Stimulated activated naive CD4-positive, alpha-beta T cell (primary cell): Measurements from ENCODE around the gene CEBPB.
"Not testable (repeated sequence)": the region's sequence is repeated elsewhere in the genome, so short reads cannot be mapped to it uniquely, and the experiment has no call there.

Experiments used
- DNase-seq, 6 experiments: peaks; one replicate each; lab custom pipeline; 2025; lab: John Stamatoyannopoulos, UW

Gene CEBPB

DNA sequence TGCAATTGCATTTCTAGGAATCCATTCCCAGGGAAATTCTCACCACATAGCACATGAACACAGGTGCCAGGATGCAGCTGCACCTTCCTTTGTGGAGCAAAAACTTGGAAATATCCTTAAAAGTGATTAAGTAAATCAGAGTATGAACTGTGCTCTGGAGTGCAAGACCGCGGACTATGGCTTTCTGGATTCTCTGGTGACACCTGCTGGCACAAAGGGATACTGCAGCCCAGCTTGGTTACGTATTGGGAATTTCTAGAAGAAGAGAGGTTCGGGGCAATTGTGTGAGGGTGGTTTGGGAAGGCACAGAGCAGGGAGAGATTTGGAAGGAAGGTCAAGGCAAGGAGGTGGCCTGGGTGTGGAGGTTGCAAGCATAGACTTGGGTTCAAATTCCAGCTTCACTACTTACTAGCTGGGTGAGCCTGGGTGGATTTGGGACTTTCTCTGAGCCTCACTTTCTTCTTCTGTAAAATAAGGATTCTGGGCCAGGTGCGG is 21.3 kb upstream of the CEBPB start:
- DNase-seq = peak; percentile 48 to 87 (median 76)

- no peak for DNase-seq
Measured at GRCh38 chr20:50170549-50171220, 19.9 kb upstream of the CEBPB start.

GRCh38 chr20:50172347-50173013 is 18.1 kb upstream of the CEBPB start:
- DNase-seq = no peak

DNA sequence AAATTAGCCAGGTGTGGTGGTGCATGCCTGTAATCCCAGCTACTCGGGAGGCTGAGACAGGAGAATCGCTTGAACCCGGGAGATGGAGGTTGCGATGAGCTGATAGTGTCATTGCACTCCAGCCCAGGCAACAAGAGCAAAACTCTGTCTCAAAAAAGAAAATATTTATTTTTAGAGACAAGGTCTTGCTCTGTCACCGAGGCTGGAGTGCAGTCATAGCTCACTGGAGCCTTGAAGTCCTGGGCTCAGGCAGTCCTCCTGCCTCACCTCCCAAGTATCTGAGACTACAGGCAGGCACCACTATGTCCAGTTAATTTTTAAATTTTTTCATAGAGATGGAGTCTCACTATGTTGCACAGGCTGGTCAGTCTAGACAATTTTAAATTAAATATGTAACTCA is 16.2 kb upstream of the CEBPB start:
- no peak for DNase-seq

DNA sequence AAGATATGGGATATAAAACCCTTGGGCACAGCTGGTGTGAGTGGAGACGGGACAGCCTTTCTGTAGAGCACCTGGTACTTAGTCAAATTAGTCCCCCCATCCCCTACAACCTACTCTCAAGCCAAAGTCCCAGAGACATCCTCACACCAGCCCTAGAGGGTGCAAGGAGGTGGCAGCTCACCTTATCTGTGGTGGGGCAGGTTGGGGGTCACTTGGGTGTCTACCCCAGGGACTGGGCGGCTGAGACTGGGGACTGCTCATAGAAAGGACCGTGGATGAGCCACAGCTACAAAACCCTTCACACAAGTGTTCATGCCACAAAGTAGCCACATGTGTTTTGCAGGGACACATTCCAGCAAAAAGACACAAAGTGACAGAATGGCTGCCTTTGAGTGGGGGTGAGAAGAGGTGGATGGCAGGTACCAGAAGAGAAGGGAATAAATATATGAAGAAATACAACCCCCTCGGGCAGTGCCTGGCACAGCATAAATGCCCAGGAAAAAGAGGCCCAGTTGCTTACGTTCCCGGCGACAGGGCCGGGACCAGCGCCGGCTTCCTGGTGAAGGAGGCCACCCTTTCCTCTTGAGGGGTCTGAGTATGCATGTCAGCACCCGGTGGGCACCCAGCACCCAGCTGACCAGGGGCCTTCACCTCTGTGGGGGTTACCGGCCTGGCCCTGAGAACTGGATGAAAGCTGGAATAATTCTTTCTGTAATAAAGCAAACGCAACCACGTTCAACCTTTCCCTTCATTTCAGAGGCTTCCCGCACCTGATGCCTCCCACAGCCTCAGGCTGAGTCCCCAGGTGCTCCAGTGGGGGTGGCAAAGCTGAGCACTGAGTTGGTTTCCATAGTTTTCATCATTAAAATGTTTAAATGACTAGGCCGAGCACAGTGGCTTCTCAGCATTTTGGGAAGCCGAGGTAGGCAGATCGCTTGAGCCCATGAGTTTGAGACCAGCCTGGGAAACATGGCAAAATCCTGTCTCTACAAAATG is 14.4 kb upstream of the CEBPB start:
- no peak for DNase-seq

- DNase-seq = not testable (repeated sequence)
Measured at GRCh38 chr20:50178672-50179071, 12.0 kb upstream of the CEBPB start.

- DNase-seq = no peak
Measured at GRCh38 chr20:50181344-50181743, 9.3 kb upstream of the CEBPB start.

DNA sequence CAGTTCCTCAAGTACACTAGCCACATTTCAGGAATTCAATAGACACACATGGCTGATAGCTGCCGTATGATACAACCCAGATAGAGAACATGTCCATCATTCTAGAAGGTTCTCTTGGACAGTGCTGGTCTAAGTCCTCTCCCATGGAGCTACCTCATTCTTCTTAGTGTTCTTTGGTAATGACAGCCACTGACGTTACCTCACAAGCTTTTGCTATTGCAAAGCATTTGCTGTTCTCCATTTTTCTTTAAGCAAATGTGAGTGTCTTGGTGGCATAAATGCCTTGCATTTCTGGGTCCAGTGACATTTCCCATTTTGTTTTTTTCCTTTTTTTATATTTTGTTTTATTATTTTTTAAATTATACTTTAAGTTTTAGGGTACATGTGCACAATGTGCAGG is 8.3 kb upstream of the CEBPB start:
- no peak for DNase-seq

DNA sequence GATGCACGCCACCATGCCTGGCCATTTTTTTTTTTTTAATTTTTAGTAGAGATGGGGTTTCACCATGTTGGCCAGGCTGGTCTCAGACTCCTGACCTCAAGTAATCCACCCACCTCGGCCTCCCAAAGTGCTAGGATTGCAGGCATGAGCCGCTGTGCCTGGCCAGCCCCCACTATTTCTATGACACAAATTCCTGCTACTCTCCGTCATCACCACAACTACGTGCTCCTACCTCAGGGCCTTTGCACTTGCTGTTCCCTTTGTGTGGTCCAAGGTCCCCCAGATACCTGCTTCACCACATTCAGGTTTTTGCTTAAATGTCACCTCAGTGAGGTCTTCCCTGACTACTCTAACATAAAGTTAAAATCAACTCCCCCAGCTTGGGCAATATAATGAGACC is 5.2 kb upstream of the CEBPB start:
- no peak for DNase-seq

DNA sequence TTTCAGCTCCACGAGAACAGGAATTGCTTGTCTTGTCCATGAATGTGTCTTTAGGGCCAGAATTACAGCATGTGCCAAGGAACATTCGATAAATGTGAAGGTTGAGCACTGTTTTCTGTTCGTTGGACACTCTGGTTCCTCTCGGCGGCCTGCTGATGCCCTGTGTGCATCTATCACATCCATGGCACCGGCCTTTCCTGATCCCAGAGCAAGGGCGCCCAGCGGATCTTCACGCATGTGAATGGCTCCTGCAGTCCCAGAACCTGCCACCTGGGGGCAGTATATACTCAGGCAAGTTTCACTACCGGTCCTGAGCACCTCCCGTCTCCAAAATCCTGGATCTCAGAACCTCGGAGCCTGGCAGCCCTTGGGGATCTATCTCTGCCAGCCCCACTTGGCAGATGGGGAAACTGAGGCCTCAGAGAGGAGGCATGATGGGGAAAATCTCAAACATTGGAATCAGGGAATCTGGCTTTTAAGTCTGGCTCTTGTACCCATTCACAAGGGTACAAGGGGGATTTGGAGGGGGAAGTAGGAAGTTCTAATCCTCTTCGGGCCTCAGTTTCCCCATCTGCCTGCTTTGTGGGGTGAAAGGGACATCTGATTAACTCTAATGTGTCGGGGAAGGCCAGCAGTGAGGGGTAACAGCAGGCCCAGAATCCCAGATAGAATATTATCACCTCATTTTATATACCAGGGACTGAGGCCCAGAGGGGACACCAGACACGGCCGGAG is 4.3 kb upstream of the CEBPB start:
- peak; percentile 31 to 88 (median 80) for DNase-seq

- DNase-seq = no peak
Measured at GRCh38 chr20:50186987-50187402, 3.6 kb upstream of the CEBPB start.

DNA sequence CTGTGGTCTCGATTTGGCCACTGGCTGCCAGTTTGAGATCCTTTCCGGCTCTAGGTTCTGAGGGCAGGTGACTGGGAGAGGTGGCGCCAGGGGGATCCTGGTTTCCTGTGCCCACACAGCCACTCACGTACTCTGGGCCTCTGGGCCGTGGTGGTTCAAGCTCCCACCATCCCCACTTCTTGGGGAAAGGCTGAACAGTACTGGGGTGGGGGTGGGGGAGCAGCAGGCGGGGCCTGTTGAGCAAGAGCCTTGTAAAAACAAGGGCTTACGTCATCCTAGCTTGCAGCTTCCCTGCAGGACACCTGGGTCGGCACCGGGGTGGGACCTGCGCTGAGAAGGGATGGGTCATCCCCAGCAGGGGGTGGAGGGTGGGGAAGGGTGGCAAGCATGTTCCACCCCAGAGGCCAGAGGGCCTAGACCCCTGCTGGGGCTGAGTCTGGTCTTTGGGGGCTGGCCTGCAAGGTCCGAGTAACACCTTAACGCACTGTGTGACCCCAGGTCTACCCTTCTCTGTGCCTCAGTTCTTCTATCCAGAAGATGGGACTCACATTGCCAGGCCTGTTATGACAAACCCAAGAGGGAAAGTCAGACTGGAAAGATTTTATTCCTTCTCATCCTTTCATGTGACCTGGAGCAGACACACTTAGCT is 3.1 kb upstream of the CEBPB start:
- no peak for DNase-seq

DNA sequence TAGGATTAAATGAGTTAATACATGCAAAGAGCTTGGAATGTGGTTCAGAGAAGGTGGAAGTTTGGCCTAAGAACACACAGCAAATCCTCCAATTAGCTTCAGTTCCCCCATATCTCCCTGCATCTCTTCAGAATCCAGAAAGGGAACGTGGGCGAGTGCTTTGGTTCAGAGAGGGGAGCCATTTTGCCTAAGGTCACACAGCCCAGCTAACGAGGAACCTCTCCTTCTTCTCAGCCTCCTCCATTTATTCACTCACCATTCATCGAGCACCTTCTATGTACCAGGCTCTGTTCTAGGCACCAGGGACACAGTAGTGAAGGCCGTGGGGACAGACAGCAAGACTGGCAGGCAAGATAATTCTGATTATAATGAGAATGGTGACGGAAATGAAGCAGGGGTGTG is 2.3 kb upstream of the CEBPB start:
- DNase-seq = no peak

DNA sequence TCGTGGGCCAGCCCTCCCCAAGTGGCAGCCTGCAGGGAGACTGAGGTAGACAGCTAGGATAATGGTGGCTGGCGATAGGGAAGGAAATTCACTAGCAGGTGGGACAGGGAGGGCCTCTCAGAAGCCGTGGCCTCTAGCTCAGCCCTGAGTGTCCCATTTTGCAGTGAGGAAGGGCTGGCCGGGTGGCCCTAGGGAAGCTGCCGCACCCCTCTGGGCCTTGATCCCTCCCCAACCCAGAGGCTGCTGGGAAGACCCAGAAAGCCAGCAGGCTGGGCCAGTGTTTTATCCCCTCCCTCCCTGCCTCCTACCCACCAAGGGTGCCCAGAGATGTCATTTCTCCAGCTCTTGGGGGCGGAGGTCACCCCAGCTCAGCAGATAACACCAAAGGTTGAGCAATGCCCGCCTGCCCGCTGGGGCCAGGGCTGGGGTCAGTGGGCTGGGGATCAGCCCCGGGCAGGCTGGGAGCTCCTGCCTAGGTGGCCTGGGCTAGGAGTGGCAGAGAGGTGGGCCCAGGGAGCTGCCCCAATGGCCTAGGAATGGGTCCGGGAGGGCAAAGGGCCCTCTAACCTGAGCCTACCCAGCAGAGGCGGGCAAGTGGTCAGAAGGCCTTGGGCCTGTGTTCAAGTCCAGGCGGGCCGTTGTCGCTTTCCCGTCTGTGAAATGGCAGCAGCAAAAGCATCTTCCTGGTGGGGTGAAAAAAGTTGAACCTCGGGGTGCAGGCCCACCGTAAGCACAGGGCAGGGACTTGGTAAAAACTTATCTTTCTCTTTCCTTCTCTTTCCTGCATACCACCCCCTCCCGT is 1.6 kb upstream of the CEBPB start:
- DNase-seq = no peak

DNA sequence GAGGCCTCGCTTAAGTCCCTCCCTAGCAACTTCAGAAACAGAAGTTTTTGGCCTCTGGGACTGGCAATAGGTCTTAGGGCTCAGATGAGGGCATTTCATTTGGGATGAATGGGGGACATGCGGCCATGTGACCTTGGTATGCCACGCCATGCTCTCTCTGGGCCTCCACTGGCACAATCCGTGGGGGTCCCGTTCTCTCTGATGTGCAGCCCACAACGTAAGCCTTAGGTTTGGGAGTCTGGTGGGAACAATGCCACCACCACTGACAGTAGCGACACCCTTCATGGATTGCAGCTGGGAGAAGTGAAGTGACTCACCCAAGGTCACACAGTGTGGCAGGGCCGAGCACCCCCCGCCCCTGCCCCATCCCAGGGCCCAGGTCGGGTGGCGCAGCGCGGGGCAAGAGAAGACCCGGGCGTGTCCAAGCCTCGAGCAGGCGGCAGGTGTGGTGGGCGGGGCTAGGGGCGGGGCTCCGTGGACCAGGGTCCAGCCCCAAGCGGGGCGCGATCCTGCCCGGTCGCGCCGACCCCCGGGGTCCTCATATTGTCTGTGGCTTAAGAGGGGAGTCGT is 864 bp upstream of the CEBPB start:
- peak in 3 of 6 experiments; percentile 8 to 50 (median 39) for DNase-seq

- peak in 5 of 6 experiments; percentile 40 to 79 (median 59) for DNase-seq
Measured at GRCh38 chr20:50191065-50191543, 474 bp downstream of the CEBPB start.

DNA sequence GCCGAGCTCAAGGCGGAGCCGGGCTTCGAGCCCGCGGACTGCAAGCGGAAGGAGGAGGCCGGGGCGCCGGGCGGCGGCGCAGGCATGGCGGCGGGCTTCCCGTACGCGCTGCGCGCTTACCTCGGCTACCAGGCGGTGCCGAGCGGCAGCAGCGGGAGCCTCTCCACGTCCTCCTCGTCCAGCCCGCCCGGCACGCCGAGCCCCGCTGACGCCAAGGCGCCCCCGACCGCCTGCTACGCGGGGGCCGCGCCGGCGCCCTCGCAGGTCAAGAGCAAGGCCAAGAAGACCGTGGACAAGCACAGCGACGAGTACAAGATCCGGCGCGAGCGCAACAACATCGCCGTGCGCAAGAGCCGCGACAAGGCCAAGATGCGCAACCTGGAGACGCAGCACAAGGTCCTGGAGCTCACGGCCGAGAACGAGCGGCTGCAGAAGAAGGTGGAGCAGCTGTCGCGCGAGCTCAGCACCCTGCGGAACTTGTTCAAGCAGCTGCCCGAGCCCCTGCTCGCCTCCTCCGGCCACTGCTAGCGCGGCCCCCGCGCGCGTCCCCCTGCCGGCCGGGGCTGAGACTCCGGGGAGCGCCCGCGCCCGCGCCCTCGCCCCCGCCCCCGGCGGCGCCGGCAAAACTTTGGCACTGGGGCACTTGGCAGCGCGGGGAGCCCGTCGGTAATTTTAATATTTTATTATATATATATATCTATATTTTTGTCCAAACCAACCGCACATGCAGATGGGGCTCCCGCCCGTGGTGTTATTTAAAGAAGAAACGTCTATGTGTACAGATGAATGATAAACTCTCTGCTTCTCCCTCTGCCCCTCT is 1.1 kb downstream of the CEBPB start:
- peak; percentile 47 to 81 (median 71) for DNase-seq

DNA sequence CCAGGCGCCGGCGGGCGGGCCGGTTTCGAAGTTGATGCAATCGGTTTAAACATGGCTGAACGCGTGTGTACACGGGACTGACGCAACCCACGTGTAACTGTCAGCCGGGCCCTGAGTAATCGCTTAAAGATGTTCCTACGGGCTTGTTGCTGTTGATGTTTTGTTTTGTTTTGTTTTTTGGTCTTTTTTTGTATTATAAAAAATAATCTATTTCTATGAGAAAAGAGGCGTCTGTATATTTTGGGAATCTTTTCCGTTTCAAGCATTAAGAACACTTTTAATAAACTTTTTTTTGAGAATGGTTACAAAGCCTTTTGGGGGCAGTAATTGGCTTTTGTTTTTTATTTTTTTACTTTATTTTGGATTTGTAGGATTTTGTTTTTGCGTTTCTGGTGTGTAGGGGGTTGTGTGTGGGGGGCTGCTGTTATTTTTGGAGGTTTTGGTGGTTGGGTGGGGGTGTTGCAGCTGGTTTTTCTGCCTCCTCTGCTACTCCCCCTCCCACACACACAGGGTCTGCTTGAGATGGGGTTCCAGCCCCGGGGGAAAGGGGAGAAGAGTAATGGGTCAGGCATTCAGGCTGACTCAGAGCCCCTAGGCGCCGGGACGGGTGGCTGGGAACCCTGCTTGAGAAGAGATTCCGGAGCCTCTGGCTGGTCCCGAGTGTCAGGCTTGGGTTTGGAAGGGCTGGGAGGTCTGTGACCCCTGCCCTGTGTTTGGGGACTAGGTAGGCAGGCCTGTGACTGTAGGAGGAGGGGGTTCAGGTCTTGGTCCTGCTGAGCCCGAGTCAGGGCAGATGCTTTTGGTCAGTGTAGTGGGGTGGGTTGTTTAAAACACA is 2.0 kb downstream of the CEBPB start:
- peak in 3 of 6 experiments; percentile 59 to 67 (median 65) for DNase-seq
